Measurements from ENCODE around the gene CCDC152.
"Not testable (repeated sequence)": the region's sequence is repeated elsewhere in the genome, so short reads cannot be mapped to it uniquely, and the experiment has no call there.

The CCDC152 gene

GRCh38 chr5:42812620-42813019, 56.0 kb downstream of the CCDC152 start:
- no peak for DNase-seq (ENCODE audit: low spot score)

DNA sequence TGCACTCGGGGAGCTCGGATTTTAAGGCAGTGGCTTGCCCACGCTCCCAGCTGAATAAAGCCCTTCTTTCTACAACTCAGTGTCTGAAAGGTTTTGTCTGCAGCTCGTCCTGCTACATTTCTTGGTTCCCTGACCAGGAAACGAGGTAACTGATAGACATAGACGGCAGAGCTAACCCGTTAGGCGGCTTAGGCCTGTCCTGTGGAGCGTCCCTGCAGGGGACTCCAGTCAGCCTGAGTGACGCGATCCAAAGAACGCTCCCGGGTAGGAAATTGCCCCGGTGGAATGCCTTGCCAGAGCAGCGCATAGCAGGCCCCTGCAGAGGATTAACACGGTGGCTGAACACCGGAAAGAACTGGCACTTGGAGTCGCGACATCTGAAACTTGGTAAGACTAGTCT, 56.9 kb downstream of the CCDC152 start:
- no peak for DNase-seq (ENCODE audit: low spot score)

DNA sequence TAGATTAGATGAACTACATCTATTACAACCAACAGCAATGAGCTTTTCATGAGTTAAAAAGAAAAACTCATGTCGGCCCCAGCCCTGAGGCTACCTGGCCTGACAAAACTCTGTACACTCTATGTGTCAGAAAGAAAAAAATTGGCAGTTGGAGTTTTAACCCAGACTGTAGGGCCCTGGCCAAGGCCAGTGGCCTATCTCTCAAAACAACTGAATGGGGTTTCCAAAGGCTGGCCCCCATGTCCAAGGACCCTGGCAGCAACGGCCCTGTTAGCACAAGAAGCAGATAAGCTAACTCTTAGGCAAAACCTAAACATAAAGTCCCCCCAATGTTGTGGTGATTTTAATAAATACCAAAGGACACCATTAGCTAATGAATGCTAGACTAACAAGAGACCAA, 59.9 kb downstream of the CCDC152 start:
- not testable (repeated sequence) for DNase-seq (ENCODE audit: low spot score)

DNA sequence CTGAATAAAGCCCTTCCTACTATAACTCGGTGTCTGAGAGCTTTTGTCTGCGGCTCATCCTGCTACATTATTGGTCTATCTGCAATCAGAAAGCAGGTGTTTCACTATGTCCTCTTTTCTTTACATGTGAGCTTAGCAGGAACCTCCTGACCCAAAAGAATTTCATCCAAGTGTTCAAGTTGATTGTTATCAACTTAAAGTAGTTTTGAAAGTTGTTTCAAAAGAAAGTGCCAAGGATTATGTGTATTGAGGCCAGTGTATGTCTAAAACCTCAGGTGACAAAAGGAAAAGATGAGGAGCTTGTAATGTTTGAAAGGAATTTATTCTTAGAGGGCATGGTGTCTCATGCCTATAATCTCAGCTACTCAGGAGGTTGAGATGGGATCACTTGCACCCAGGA, 63.1 kb downstream of the CCDC152 start:
- no peak for DNase-seq (ENCODE audit: low spot score)

- DNase-seq (ENCODE audit: low spot score): no peak
Measured at GRCh38 chr5:42822548-42822947, 65.9 kb downstream of the CCDC152 start.

DNA sequence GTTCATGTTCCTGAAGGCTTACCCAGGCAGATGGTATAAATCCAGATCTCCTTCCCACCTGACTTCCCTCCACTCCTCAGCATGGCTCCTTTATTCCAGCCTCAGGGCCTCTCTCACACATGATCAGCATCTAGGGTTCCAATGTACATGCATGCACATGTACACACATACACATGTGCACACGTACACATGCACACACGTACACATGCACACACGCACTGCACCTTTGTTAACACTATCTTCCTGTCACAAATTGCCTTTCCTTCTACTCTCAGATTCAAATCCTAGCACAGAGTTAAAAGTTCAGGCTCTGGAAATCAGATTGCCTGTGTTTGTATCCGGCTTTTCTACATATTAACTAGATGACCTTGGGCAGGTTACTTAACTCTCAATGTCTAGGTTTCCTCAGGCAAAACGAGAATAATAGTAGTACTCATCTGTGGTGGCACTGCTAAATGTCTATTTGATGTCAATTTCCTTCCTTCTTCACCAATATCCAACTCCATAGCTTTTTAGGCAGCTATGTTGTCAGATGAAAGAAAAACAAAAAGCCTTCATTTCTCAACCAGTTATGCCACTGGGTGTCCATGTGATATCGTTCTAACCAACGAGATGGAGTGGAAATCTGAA, 67.8 kb downstream of the CCDC152 start:
- no peak for DNase-seq (ENCODE audit: low spot score)

DNA sequence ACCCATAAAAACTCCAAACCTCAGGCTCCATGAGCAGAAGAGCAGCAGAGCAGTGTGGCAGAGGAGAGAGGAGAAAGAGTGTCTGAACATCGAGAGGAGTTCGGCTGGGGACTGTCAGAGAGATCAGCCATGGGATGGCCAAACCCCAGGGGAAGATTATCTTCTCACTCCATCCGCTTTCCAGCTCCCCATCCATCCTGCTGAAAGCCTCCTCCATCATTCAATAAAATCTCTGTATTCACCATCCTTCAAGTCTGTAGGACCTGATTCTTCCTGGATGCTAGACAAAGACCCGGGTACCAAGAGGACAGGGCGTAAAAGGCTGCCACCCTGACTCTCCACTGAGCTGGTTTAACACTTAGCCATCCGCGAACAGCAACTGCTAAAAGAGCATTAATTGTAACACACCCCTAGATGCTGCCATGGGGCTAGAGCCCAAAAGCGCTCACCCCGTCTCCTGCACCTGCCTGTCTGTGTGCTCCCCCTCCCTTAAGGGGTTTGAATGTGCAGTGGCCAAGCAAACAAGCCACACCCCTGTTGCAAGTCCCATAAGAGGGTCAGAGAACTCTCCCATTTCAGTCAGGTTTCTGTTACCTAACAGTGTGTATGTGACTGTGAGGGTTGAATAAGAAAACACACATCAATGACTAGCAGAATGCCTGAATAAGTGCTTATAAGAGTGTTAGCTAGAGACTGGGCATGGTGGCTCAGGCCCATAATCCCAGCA, 69.0 kb downstream of the CCDC152 start:
- no peak for DNase-seq (ENCODE audit: low spot score)

DNA sequence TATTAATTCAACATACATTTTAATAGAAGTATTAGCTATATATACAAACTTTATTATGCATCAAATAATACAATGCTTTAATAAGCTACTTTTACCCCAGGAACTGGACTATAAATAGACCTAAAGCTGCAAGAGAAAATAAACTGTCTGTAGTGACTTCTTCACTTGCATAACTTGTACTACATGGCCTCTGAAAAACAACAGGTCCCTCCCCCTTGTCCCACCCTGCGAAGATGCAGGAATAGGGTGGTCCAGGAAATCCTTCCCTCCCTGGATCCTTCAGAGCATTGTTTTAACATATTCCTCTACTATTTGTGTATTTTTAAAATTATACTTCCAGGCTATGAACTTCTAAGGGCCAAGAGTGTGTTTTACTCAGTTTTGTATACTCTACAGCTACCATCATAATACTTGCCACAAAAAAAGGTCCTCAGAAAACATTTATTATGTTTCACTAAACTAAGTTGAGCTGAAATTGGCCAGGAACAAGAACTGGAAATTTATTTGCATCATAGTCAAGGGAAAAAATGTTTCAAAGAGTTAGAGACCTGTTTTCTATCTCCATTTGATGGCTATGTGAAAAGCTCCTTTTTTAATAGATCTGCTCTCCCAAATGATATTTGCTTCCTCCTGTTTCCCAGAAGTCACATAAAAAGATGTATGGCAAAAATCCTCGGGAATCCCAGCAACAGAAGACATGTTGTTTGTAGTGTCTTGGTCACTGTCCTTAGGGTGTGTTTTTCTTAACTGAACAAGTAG, 70.3 kb downstream of the CCDC152 start:
- no peak for DNase-seq (ENCODE audit: low spot score)

DNA sequence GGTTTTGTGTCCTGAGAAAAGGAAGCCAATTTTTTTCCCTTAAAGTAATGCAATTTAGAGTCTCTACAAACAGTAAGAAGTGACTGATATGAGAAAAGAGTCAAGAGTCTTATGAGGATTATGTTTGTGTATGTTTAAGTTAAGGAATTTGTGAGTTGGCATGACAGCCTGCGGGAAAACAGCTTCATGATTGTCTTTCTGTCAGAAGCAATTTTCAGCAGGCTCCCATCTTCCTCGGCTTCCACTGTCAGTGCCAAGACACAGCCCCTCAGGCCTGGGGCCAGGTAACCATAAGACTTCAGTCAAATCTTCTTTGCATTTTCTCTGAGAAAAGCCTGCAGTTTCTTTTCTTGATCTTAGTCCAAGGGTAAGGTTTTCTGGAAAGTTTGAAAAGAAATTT, 72.1 kb downstream of the CCDC152 start:
- no peak for DNase-seq (ENCODE audit: low spot score)

GRCh38 chr5:42830924-42831323, 74.3 kb downstream of the CCDC152 start:
- DNase-seq (ENCODE audit: low spot score): no peak

DNA sequence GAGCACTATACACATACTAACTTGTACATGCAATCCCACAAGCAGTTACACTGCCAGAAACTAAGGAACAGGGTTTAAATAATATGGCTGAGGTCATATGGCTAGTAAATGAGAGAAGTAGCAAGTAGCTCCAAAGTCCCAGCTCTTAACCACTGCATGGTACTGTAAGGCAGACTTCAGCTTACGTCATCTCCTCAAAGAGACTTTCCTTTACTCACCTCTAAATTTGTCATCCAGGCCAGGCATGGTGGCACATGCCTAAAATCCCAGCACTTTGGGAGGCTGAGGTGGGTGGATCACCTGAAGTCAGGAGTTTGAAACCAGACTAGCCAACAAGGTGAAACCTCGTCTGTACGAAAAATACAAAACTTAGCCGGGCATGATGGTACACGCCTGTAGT, 75.4 kb downstream of the CCDC152 start:
- DNase-seq (ENCODE audit: low spot score): no peak

- no peak for DNase-seq (ENCODE audit: low spot score)
Measured at GRCh38 chr5:42836070-42836769, 79.6 kb downstream of the CCDC152 start.

- DNase-seq (ENCODE audit: low spot score): no peak
Measured at GRCh38 chr5:42837601-42838000, 81.0 kb downstream of the CCDC152 start.

- DNase-seq (ENCODE audit: low spot score): no peak
Measured at GRCh38 chr5:42839196-42839595, 82.6 kb downstream of the CCDC152 start.

- no peak for DNase-seq (ENCODE audit: low spot score)
Measured at GRCh38 chr5:42840269-42840668, 83.7 kb downstream of the CCDC152 start.

DNA sequence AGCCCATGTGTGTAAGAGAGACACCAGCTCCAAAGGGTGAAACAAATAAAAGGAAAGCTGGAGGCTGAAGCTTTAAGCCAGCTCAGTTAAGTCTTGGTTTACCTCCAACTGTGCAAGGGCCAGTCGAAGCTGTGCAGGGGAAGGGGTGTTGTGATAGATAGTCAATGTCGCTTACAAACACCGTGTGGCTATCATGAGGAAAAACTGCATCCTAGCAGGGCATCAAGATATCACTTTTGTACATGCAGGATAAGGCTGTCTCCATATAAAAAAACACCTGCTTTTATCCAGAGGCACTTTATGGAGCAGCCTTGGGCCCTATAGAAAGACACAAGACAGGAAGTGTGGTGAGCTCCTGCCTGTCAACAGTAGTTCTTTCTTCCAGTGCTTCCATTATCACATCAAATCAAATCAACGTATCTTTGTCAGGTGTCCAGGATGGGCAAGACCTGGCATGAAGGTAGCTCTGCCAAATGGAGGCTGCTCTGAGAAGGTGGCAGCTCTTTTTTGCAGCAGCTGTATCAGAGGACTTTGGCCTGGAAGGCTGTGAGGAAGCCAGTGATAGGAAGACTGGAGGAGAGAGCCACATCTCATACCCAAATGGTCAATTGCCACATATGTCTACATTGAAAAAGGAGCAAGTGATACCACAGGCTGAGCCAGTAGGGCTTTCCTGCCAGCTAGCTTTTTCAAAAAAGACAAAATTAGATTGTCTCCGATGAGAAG, 84.4 kb downstream of the CCDC152 start:
- no peak for DNase-seq (ENCODE audit: low spot score)

DNA sequence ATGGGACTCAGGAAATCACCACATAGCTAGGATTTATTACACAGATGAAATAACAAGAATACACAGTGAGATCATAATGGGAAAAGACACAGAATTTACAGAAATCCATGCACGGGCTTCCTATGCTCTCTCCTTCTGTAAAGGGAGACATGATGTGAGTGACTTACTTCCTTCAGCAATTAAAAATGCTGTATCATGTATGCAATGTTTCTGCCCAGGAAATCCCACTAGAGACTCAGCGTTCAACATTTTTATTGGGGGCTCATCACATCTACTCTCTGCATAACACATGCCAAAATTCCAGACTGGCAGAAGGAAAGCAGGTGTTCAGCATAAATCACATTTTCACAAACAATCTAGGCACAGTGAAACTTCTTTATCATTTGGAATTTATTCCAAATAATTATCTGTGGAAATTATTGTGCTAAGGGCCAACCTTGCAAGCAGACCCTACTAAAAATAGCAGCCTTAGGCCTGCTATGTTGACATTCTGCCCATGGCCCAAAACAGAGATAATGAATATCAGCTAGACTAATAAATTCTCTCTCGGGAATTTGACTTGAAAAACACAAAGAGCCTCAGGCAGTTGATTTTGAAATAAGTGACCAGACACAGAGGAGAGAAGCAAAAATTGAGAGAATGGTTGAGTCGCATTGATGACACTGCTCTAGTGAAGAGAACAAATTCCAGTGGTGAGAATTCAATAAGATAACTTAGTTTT, 86.5 kb downstream of the CCDC152 start:
- DNase-seq (ENCODE audit: low spot score): no peak

DNA sequence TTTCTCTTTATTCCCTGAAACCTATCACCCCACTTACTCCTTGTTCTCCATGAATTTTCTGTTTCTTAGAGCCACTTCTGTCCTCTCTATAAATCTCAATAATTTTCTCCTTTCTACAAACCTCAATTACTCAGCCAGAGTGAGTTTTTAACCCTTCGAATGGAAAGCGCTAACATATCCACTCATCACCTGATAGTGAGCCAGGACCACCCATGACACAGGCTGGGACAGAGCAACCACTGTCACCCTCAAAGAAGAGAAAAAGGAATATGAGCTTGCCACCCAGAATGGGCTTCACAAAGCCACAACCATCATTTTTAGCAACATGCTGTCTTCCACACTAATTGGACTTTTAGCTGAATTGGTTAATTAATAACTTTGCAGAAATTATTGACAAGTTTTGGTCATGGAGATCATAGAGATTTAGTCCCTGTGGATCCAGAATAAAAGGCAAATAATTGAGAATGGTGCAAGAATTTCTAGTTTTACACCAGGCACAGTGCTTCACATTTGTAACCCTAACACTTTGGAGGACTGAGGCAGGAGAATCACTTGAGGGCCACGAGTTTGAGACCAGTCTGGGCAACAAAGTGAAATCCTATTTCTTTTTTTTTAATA, 87.2 kb downstream of the CCDC152 start:
- DNase-seq (ENCODE audit: low spot score): no peak

GRCh38 chr5:42844408-42844807, 87.8 kb downstream of the CCDC152 start:
- not testable (repeated sequence) for DNase-seq (ENCODE audit: low spot score)

DNA sequence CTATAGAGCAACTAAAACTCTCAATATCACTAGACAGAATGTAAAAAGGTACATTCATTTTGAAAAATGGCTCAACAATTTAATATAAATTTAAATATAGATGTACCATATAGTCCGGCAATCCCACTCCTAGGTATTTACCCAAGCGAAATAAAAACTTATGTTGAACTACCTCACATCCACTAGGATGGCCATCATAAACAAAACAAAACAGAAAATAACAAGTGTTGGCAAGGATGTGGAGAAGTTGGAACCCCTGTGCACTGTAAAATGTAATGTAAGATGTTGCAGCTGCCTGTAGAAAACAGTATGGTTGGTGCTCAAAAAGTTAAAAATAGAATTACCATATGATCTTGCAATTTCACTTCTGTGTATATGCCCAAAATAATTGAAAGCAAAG, 91.9 kb downstream of the CCDC152 start:
- DNase-seq (ENCODE audit: low spot score): no peak

- DNase-seq (ENCODE audit: low spot score): no peak
Measured at GRCh38 chr5:42851481-42851880, 94.9 kb downstream of the CCDC152 start.

Measured in NAMALWA (cell line).